Stimulated activated CD4-positive, alpha-beta T cell treated with anti-CD3 and anti-CD28 coated beads, Interleukin-4, amount 100 ng/mL, for 48 hours (primary cell): ENCODE data around the gene AFG3L2.
"Not testable (repeated sequence)": the region's sequence is repeated elsewhere in the genome, so short reads cannot be mapped to it uniquely, and the experiment has no call there.

Experiments
- DNase-seq, 2 donors: peaks; one replicate each; pipeline ENCODE4 v3.0.0-alpha.2; 2020; ENCODE audit warnings: low read depth in 2 of 2

Gene AFG3L2

DNA sequence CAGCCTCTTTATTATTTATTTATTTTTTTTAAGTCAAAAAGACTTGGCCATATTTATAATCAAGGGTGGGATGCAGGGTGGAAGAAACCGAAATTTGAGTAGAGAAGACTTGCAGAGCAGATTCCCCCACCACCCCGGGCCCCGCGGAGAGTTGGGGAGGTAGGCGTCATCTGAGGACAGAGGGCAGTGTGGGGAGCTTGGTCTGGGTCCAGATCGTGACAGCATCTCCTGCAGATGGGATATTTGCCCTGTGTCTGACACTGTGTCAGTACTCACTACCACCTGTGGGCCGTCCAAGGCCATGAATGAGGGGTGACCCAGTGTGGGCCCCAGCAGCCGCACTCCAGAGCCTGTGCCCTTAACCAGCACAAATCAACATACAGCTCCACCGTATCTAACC lies 20.2 kb upstream of the AFG3L2 start:
- DNase-seq: no peak

DNA sequence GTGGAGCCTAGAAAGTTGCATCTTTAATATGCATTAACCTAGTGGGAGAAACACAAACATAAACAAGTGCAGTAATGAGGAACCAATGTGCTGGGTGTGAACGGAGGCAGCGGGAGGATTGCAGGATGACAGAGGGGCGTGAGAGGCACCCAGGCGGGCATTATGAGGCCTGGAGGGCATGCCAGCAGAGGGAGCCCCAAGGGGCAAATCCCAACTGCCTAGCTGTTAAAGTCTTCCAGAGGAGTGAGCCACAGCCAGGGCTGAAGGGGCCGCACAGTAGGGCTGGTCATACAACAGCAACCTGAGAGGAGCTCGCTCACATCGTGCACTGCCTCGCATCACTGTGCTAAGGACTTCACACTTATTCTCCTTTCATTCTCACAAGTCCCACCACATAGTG lies 17.4 kb upstream of the AFG3L2 start:
- DNase-seq: no peak

DNA sequence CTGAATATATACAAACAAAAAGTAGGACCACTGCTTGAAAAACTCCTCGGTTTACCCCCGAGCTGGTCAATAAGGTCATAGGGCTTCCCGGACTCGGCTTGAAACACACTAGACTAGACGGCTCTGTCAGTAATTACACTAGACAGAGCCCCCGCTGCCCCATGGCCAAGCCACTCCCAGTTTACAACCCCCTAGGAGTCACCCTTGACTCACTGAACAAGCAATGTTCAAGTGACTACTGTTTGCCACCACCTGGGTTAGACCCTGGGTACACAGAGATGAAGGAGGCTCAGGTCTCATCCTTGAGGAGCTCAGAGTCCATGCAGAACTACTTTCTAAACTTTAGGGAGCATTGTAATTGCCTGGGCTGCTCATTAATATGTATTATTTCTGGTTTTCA lies 17.0 kb upstream of the AFG3L2 start:
- no peak for DNase-seq

DNA sequence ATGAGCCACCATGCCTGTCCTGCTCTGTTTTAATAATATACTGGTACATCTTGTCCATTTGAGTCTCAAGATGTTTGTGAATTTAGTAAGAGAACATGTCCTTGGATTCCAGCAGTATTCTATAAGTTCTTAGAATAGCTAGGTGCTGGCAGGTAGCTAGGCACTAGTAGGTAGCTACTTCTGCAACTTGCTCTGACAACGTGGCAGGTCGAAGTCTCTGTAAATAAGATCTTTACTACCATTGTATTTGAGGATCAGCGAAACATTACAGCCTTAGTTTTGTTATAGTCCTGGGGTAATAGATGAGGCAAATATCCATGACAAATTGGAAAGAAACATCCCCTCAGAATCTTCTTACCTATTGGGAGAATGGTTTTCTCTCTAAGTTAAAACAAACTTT lies 16.5 kb upstream of the AFG3L2 start:
- no peak for DNase-seq

DNA sequence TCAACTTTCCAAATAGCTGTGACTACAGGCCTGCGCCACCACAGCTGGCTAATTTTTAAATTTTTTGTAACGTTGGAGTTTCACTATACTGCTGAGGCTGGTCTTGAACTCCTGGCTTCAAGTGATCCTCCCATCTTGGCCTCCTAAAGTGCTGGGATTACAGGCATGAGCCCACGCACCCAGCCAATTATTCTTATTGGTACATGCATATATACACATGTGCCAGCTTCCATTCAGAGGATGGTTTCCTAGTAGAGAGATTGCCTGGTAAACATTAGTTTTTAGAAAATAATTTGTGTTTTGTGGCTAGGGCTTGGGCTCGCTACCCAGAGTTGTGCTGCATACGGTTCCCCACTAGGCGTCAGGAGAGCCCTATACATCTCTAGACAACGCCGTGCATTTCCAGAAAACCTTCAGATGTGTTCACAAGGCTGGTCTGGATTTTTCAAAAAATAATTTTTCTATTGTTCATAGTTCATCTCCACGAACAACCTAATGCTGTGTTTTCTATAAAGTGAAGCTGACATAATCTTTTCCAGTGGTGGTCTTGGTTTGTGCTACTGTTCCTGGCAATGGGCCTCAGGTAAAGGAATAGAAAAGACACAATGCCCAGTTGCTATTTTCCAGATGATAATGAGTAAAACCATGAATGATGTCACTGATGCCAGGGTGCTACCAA lies 14.6 kb upstream of the AFG3L2 start:
- DNase-seq: peak; percentile 32 to 40

DNA sequence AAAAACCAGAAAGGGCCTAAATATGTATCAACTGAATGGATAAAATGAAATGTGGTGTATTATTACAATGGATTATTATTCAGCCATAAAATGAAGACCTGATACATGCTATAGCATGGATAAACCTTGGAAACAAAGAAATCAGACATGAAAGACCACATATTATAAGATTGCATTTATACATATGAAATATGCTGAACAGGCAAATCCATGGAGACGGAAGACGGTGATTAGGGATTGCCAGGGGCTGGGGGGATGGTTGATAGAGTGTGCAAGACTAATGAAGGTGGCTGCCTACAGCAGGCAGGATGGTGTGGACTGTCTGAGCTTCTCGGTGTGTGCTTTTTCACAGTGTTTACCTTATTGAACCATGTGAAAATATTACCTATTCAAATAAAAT lies 11.4 kb upstream of the AFG3L2 start:
- no peak for DNase-seq

DNA sequence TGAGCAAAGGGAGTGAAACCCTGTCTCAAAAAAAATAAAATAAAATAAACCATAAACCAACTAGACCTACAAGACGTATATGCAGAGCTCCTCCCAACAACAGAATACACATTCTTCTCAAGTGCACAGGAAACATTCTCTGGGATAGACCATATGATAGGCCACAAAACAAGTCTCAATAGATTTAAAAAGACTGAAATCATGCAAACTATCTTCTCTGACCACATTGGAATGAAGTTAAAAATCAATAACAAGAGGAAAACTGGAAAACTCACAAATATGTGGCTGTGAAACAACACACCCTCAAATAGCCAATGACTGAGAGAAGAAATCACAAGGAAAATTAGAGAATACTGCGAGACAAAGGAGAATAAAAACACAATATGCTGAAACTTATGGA lies 7.2 kb upstream of the AFG3L2 start:
- no peak for DNase-seq

DNA sequence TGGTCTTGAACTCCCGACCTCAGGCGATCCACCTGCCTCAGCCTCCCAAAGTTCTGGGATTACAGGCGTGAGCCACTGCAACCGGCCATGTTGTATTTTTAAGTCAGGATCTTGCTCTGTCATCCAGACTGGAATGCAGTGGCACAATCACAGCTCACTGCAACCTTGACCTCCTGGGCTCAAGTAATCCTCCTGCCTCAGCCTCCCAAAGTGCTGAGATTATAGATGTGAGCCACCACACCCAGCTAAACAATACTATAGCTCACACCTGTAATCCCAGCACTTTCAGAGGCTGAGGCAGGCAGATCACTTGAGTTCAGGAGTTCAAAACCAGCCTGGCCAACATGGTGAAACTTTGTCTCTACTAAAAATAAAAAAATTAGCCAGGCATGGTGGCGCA lies 6.7 kb upstream of the AFG3L2 start:
- DNase-seq: not testable (repeated sequence)

DNA sequence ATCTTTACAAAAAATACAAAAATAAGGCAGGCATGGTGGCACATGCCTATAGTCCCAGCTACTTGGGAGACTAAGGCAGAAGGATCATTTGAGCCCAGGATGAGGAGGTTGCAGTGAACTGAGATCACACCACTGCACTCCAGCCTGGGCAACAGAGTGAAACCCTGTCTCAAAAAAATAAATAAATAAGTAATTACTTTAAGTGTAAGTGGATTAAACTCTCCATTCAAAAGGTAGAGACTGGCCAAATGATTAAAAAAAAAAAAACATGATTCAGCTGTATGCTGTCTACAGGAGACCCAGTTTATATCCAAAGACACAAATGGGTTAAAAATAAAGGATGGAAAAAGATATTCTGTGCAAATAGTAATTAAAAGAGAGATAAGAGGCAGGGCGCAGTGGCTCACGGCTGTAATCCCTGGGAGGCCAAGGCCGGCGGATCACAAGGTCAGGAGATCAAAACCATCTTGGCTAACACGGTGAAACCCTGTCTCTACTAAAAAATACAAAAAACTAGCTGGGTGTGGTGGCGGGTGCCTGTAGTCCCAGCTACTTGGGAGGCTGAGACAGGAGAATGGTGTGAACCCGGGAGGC lies 5.3 kb upstream of the AFG3L2 start:
- not testable (repeated sequence) for DNase-seq

DNA sequence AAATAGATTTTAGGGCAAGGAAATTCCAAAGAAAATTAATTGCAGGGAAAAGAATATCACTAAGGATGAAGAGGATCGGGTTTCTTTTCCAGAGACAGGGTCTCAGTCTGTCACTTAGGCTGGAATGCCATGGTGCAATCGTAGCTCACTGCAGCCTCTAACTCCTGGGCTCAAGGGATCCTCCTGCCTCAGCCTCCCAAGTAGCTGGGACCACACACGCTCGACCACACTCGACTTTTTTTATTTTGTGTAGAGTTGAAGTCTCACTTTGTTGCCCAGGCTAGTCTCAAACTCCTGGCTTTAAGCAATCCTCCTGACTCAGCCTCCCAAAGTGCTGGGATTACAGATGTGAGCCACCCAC lies 1.2 kb upstream of the AFG3L2 start:
- DNase-seq: not testable (repeated sequence)

DNA sequence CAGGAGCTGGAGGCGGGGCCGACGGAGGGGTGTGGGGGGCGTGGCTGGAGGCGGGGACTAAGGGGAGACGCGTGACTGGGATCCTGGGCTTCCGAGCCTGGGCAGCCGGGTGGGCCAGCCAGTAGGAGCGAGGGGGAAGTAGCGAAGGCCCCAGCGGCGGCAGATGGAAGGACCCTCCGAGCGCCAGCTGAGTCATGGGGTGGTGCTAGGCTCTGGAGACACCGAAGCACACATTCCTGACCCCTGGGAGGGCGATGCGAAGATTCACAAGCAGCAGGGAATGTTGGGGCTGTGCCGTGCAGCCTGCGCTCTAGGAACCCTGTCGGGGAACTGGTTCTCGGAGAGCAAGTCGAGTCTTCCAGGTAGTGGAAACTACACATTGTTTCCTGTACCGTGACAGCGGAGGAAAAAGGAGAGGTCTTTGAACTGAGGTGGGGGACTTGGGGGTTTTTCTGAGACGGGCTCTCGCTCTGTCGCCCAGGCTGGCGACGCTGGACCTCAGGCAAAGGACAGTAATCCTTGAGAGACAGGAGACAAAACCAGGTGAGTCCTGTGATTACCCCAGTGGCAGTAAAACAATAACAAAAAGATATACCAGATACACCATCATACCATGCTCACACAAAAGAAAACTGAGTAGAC lies 650 bp upstream of the AFG3L2 start:
- no peak for DNase-seq

DNA sequence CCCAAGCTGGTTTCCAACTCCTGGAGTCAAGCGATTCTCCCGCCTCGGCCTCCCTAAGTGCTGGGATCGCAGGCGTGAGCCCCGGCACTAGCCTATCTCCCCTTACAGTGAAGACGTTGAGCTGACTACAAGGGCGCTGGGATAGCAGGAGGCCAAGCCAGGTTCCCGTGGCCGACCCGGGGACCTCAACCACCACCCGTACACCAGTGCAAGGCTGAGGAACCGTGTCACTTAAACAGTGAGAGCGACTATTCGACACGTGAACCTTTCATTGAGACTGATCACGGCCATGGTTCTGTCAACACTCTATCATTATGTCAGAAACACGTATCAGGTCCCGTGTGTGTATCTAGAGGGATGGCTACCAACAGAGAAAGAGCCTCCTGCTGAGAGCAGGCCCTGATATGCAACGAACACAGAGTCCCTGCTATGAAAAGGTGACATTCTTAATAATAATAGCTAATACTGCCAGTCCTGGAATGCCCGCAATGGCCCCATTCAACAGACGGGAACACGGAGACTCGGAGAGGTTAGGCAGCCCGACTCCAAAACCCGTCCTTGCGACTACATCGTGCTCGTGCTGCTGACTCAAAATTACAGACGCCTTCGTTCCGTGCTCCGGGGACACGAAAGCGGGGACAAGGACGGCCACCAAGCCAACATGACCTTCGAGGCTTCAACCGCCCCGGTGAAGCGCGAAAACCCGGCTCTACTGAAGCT lies 833 bp downstream of the AFG3L2 start:
- peak; percentile 23 to 25 for DNase-seq

DNA sequence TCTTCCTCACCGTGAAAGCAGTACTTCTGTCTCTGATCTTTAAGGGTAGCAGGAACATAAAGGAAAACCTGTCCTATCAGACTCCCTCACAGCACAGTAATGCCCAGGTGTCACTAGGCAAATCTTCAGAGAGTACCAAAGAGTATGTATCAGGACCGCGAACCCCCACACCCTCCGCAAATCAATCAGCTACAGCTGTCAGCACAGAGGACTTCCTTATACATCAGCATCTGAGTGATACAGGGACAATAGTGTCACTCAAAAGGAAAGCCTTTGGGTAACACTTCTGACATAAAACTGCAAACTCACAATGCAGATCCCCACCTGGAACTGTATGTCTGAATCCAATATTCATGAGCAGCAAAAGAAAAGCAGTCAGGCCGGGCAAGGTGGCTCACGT lies 2.6 kb downstream of the AFG3L2 start:
- no peak for DNase-seq

DNA sequence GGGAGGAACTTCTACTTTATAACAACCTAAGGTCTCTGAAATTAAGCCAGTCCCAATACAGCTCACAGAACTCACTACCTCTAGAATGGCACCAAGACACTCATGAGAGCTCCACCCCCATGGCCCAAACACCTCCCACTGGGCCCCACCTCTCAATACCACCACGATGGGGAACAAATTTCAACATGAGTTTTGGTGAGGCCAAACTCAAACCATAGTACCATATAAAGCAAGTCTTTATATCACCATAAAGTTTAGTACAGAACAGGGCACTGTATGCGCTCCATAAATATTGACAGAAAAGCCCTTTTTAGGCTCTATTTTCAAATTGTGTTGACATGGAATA lies 3.3 kb downstream of the AFG3L2 start:
- DNase-seq: no peak

DNA sequence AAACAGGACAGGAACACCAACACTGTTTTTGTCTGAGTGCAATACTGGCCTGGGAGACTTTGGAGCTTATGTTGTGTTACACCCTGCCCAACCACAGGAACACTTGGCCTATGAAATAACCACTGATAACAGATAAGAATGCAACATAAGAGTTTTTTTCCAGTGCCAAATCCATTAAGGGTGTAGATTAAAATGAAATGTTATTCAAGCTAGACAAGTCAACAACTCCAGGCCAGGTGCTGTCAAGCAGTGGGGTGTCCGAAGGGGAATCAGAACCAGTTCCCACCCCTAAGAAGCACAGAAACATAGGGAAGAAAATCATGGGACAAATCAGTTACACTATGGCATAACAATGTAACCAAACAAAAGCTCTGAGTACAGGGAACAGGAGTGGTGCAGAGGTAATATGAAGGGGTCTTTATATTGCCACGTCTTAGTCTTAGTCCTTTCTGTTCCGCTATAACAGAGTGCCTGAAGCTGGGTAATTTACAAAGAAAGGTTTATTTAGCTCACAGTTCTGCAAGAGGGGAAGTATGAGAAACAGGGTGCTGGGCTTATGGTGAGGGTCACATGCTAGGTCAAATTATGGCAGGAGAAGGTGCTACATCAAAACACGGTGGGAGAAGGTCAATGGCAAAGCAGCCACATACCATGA lies 3.8 kb downstream of the AFG3L2 start:
- no peak for DNase-seq

DNA sequence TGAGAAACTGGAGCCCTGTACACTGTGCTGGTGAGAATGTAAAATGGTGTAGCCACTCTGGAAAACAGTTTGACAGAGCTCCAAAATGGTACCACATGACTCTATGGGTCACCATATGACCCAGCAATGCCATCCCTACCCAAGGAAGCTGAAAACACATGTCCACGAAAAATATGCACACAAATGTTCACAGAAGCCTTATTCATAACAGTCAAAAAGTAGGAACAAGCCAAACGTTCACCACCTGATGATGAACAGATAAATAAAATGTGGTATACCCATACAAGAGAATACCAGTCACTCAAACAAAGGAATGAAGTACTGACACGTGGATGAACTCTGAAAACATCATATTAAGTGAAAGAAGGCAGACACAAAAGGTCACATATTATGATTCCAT lies 4.6 kb downstream of the AFG3L2 start:
- DNase-seq: no peak

DNA sequence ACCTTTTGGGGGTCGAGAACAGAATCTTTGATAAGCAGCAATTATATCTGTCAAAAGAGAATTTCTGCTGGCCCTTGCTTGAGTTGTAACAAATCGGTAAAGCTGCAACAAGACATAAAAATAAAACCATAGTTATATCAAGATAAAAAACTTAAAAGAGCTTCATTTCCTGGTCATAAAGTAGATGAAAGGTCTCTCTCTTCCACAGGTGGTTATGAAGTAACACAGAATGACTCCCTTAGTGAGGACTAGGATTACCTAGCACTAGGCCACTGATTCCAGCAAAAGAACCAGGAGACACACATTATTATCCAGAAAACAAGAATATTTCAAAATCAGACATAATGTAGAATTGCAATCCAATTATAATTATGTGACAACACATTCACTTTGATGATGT lies 5.4 kb downstream of the AFG3L2 start:
- DNase-seq: no peak

DNA sequence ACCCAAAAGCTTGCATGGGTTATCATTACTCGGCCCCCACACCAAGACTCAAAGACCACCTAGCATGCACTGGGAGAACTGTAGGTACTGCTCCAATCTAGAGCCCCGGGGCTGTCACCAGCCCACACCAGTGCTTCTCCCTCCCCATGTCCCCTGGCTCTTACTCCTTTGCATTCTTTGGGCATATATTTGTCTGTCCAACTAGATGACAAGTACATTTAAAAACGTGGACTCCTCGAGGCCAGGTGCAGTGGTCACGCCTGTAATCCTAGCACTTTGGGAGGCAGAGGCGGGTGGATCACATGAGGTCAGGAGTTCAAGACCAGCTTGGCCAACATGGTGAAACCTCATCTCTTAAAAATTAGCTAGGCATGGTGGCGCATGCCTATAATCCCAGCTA lies 7.8 kb downstream of the AFG3L2 start:
- DNase-seq: no peak

DNA sequence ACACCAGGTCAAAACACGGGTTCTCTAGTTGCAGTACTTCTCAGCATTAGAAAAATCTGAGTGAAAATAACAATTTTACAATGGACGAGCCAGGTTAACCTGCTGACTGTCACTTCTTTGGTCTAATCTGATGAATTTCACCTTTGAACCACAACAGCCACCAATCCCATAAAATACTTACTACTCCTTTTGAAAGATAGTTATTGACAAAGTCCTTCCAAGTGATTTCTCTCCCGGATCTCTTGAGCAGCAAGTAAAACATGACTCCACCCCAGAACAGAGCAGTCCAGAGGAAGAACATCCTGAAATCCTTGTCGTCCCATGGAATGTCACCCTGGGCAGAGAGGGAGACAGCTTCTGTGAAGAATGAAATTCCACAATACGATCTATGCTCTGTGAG lies 10.2 kb downstream of the AFG3L2 start:
- DNase-seq: no peak

DNA sequence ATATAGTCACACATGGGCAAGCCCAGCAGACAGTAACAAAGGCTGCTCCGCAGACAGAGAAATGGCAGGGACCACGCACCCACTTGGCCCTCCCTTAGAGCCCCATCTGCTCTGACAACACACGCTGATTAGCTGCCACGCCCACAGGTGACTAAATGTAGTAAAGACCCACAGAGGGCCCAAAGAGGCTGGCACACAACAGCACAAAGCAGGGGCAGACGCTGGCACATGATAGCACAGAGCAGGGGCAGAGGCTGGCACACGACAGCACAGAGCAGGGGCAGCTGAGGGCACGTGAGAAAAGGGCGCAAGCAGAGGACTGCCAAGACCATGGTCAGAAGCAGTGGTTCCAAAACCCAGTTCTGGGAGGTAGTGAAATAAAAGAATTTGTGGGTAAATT lies 10.6 kb downstream of the AFG3L2 start:
- no peak for DNase-seq

DNA sequence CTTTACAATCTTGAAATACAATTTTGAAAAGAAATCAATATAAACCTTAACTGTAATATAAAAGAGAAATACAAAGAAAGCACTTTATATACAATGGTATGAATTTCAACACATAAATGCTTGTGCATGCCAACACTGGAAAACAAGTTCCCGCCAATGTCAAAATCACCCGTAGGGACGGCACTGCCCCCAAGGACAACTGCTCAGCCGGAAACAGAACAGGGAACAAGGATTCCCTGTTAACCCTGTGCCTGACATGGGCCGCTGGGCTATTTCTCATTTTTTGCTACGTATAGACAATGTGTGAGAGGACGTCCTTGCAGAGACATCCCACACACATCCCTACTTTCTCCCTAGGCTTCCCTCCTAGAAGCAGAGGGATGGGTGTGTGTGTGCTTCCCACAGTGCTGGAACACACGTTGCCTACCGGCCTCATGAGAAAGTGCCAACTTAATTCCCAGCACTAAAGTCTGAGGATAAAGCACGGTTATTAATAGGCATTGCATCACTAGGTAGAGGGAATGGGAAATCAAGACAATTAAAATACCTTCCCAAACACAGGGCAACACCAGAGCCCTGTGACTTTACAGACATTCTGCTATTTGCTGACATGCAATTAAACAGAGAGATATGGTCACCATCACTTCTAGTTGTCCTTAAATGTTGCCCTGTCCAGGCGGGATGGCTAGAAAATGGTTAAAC lies 14.4 kb downstream of the AFG3L2 start:
- DNase-seq: no peak
